B cell (primary cell): ENCODE results near the gene RAB25. TPM values are rescaled to one million over a fixed set of nuclear protein-coding genes. Genes with fewer than 3 reads are reported as not detected.

ENCODE experiments used
- ATAC-seq: fragments of 200-7000 bp; cut with Tn5 transposase; one replicate; pipeline ENCODE4 v1.10.0; 2021; ENCODE audit warnings: low read depth, mild to moderate bottlenecking, moderate number of reproducible peaks, moderate library complexity
- CTCF ChIA-PET: fragments of 350-600 bp; sonication (Branson Sonifier 250); formaldehyde crosslinking; loops from one replicate; lab custom pipeline; 2021; ENCODE audit warnings: antibody characterized with exemption, inconsistent platforms; lab: Charles Lee
- POLR2A ChIA-PET: fragments of 350-600 bp; sonication (Branson Sonifier 250); formaldehyde crosslinking; loops from one replicate; lab custom pipeline; 2021; ENCODE audit warnings: antibody characterized with exemption; lab: Charles Lee
- DNase-seq: peaks from one replicate; pipeline ENCODE4 v3.0.0; 2013
- H2AFZ ChIP-seq: 2 replicates; pipeline ENCODE4 v1.6.1; 2012; ENCODE audit warnings: mild to moderate bottlenecking, low read depth, low read length; ENCODE audit not compliant: insufficient read depth, poor library complexity, severe bottlenecking
- H3K27ac ChIP-seq, 2 donors: 1 replicate in 1 of 2; 2 replicates in 1 of 2; pipeline ENCODE4 v1.5.1; 2012 to 2013; ENCODE audit warnings: low read length in 2 of 2, mild to moderate bottlenecking in 2 of 2, moderate library complexity in 1 of 2
- H3K27me3 ChIP-seq, 4 experiments: fragments of 200-600 bp in 1 of 4; sonication (generic) in 1 of 4; replicated peaks in 1 of 4; 1 replicate in 2 of 4; 2 replicates in 2 of 4; pipeline versions ENCODE4 v1.6.1 to v1.7.0; 2013 to 2016; ENCODE audit warnings: low read length in 3 of 4, mild to moderate bottlenecking in 2 of 4, mixed read lengths in 1 of 4, moderate library complexity in 1 of 4; ENCODE audit not compliant: insufficient read depth in 4 of 4, control insufficient read depth in 3 of 4; ENCODE audit errors: control extremely low read depth in 1 of 4
- H3K36me3 ChIP-seq, 2 experiments: replicated peaks in 1 of 2; 1 replicate in 1 of 2; 2 replicates in 1 of 2; pipeline versions ENCODE4 v1.6.1 to v1.7.1; 2013; ENCODE audit warnings: low read length in 1 of 2; ENCODE audit not compliant: insufficient read depth in 2 of 2, control insufficient read depth in 1 of 2; ENCODE audit errors: control extremely low read depth in 1 of 2, extremely low read depth in 1 of 2
- H3K4me1 ChIP-seq, 2 donors: fragments of 200-600 bp in 1 of 2; sonication (generic) in 1 of 2; 1 replicate in 1 of 2; 2 replicates in 1 of 2; pipeline versions ENCODE4 v1.5.1 to v1.6.1; 2013 to 2017; ENCODE audit warnings: low read length in 2 of 2; ENCODE audit not compliant: control insufficient read depth in 2 of 2, insufficient read depth in 2 of 2
- H3K4me2 ChIP-seq: replicated peaks from 2 replicates; pipeline ENCODE3; 2012; ENCODE audit warnings: mild to moderate bottlenecking, low read depth, low read length; ENCODE audit not compliant: poor library complexity, severe bottlenecking
- H3K4me3 ChIP-seq, 5 experiments: fragments of 200-600 bp in 1 of 5; sonication (generic) in 1 of 5; 1 replicate in 3 of 5; 2 replicates in 2 of 5; pipeline versions ENCODE4 v1.5.1 to v1.7.0; 2011 to 2016; ENCODE audit warnings: low read length in 4 of 5, mild to moderate bottlenecking in 4 of 5, low read depth in 2 of 5, control low read depth in 1 of 5, moderate library complexity in 1 of 5; ENCODE audit not compliant: insufficient read depth in 1 of 5; ENCODE audit errors: control extremely low read depth in 1 of 5, extremely low read depth in 1 of 5
- H3K79me2 ChIP-seq: fragments of 200-600 bp; sonication (generic); one replicate; pipeline ENCODE4 v1.6.0; 2016; ENCODE audit warnings: low read length; ENCODE audit not compliant: control insufficient read depth, insufficient read depth
- H3K9ac ChIP-seq: fragments of 200-600 bp; sonication (generic); 2 replicates; pipeline ENCODE4 v1.6.1; 2017; ENCODE audit warnings: mild to moderate bottlenecking, low read length, moderate library complexity
- H3K9me3 ChIP-seq, 3 donors: one replicate each; pipeline versions ENCODE4 v1.6.1 to v1.7.1; 2013; ENCODE audit warnings: low read length in 2 of 3; ENCODE audit not compliant: control insufficient read depth in 2 of 3, insufficient read depth in 1 of 3; ENCODE audit errors: control extremely low read depth in 1 of 3
- H4K20me1 ChIP-seq: 2 replicates; pipeline ENCODE4 v1.6.0; 2012; ENCODE audit warnings: mild to moderate bottlenecking, low read length; ENCODE audit not compliant: insufficient read depth, control insufficient read depth, poor library complexity, severe bottlenecking
- H3K27ac Mint-ChIP-seq: one replicate; pipeline ENCODE4 v1.8.0; 2021; ENCODE audit warnings: mixed read lengths
- H3K27me3 Mint-ChIP-seq: one replicate; pipeline ENCODE4 v1.8.0; 2021; ENCODE audit warnings: mixed read lengths
- H3K4me1 Mint-ChIP-seq: one replicate; pipeline ENCODE4 v1.8.0; 2021; ENCODE audit warnings: mixed read lengths
- H3K4me3 Mint-ChIP-seq: one replicate; pipeline ENCODE4 v1.8.0; 2021; ENCODE audit warnings: mixed read lengths
- H3K9me3 Mint-ChIP-seq: one replicate; pipeline ENCODE4 v1.8.0; 2022; ENCODE audit warnings: mixed read lengths; ENCODE audit not compliant: insufficient read depth
- EZH2 ChIP-seq: IDR thresholded peaks from 2 replicates; pipeline ENCODE4 v1.6.1; 2012; ENCODE audit warnings: borderline replicate concordance, low read depth, mild to moderate bottlenecking, moderate library complexity, low read length; ENCODE audit not compliant: insufficient read depth, poor library complexity, severe bottlenecking
- WGBS: methylation state at CpG from one replicate; pipeline ENCODE4 v1.1.5; 2013; ENCODE audit warnings: missing lambda C conversion rate; ENCODE audit not compliant: insufficient coverage; 5-methylcytosine and 5-hydroxymethylcytosine counted together
- intact Hi-C: fragments of 100-400 bp; cut with micrococcal nuclease; formaldehyde crosslinking; loops from one replicate; pipeline ENCODE4 v1.10.0; 2022
- polyA plus RNA-seq: library from polyadenylated mRNA; depleted of rRNA; stranded (reverse); fragments of >200 nt; gene quantifications from 2 replicates; pipeline ENCODE4 v1.2.3, GENCODE V29; 2012
- total RNA-seq, 2 donors: library from RNA; stranded (reverse); fragments of 120-200 nt in 1 of 2; gene quantifications; 1 replicate in 1 of 2; 2 replicates in 1 of 2; pipeline versions ENCODE4 v1.2.3 to v1.2.4, GENCODE V29; 2013 to 2022
- TF ChIP-seq, protein P1 (sequence below): fragments of 200-600 bp; IDR thresholded peaks from one replicate; pipeline ENCODE4 v1.8.0; 2022; ENCODE audit warnings: antibody characterized with exemption, mild to moderate bottlenecking

RAB25 gene
- total and polyA plus RNA-seq, 2 donors (not counting 1 experiment from before 2014, with no cell fraction given) = 0.69 to 2.2 TPM

DNA sequence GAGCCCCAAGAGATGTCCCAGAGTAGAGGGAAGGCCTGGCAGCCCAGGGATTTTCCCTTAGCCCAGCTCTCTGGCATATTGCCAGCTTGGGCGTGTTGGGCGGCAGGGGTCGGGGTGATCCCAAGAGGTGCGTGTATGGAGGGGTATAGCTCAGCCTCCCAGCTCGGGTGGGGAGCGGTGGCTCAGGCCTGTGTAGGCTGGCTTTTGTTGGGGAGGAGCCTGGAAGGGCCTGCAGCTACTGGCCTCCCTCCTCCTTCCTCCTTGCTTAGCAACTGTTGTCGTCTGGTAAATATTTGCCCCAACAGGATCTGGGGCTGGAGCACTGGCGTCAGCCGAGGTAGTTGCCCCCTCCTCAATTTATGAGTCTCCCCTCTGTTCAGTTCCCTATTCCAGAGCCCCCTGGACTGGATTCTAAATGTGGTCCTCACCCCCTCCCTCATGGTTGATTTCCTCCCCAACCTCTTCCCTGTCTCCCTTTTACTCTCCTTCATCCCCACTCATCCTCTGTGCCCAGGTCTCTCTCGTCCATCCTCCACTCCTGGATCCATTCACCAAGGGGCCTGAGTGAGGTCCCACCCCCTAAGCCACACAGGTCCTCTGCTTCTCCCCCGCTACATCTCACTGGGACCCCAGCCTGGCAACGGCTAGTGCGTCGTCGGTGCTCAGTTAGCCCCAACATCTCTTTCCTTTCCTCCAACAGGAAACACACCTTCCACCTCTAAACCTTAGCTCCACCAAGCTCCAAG lies 43.3 kb downstream of the RAB25 start:
- POLR2A ChIA-PET = no interaction called here
- Histone ChIP-seq H3K4me2 (peak overlapping the region; percentile 20), H3K36me3 (no peaks in the 10 kb centered on the region), H3K9ac (no peak overlapping the region), H3K79me2 (no peaks in the 10 kb centered on the region), H3K27ac (peak overlapping the region in 1 of 2 donors; percentile 99), H3K4me3 (no peak overlapping the region), H3K27me3 (peaks cover 0 to 5% (median 2%) of the 10 kb centered on the region in 4 experiments), H3K9me3 (no peaks in the 10 kb centered on the region), H3K4me1 (peaks cover 35 to 43% of the 10 kb centered on the region in 2 donors), H2AFZ (no peak overlapping the region), H4K20me1 (no peaks in the 10 kb centered on the region)
- ATAC-seq = no peak
- no peak for TF ChIP-seq EZH2
- TF ChIP-seq, protein P1, sequence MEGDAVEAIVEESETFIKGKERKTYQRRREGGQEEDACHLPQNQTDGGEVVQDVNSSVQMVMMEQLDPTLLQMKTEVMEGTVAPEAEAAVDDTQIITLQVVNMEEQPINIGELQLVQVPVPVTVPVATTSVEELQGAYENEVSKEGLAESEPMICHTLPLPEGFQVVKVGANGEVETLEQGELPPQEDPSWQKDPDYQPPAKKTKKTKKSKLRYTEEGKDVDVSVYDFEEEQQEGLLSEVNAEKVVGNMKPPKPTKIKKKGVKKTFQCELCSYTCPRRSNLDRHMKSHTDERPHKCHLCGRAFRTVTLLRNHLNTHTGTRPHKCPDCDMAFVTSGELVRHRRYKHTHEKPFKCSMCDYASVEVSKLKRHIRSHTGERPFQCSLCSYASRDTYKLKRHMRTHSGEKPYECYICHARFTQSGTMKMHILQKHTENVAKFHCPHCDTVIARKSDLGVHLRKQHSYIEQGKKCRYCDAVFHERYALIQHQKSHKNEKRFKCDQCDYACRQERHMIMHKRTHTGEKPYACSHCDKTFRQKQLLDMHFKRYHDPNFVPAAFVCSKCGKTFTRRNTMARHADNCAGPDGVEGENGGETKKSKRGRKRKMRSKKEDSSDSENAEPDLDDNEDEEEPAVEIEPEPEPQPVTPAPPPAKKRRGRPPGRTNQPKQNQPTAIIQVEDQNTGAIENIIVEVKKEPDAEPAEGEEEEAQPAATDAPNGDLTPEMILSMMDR = no peak
- no peaks in the 10 kb centered on the region for H3K9me3 Mint-ChIP-seq
- peak overlapping the region; percentile 92 for H3K27ac Mint-ChIP-seq
- intact Hi-C loops = no loop called here
- DNase-seq = peak; percentile 73
- CTCF ChIA-PET = interaction anchor here (0.6 to 23.7 kb wide), 4 partner anchors 7 to 120 kb away, joined by 3 to 970 read pairs (median 42); partner anchors contain the start of gene LMNA
- H3K4me3 Mint-ChIP-seq = peak overlapping the region; percentile 86
- no peaks in the 10 kb centered on the region for H3K27me3 Mint-ChIP-seq
- peaks cover 55% of the 10 kb centered on the region for H3K4me1 Mint-ChIP-seq
- 56% methylated on average over 5 of the region's 15 CpGs for WGBS
